IMR-90 (cell line): ENCODE data around the gene UBE2B. TPM values are rescaled to one million over a fixed set of nuclear protein-coding genes. Genes with fewer than 3 reads are reported as not detected.
A peak's percentile ranks its signal among the peaks of the same experiment; 100 is the strongest.

Experiments used
- ATAC-seq: fragments of 200-7000 bp; cut with Tn5 transposase; 2 replicates; pipeline ENCODE4 v1.9.1; 2020; ENCODE audit warnings: low read depth, mild to moderate bottlenecking, moderate library complexity
- BruUV-seq: library from RNA; stranded (reverse); fragments of 400-500 nt; replicated peaks from 2 replicates; lab custom pipeline; 2021; lab: Mats Ljungman, UMichigan
- CTCF ChIA-PET: fragments of 300-600 bp; formaldehyde crosslinking; extraction: SDS; loops from one replicate; lab custom pipeline; 2021; ENCODE audit warnings: antibody characterized with exemption; lab: Yijun Ruan, JAX
- POLR2A ChIA-PET: fragments of 300-600 bp; sonication (Branson Sonifier 250); formaldehyde crosslinking; loops from one replicate; lab custom pipeline; 2022; ENCODE audit warnings: antibody characterized with exemption; ENCODE audit not compliant: unreplicated experiment; lab: Charles Lee
- DNase-seq: peaks from one replicate; pipeline ENCODE4 v3.0.0; 2013
- H2AFZ ChIP-seq: replicated peaks from 2 replicates; pipeline ENCODE3; 2013; ENCODE audit warnings: low read length, mild to moderate bottlenecking; ENCODE audit not compliant: poor library complexity
- H2AK5ac ChIP-seq: 2 replicates; pipeline ENCODE4 v1.6.1; 2013; ENCODE audit warnings: low read depth, low read length, inconsistent platforms
- H2AK9ac ChIP-seq: replicated peaks from 2 replicates; pipeline ENCODE3; 2013; ENCODE audit warnings: mild to moderate bottlenecking, low read depth, low read length, moderate library complexity; ENCODE audit not compliant: poor library complexity
- H2BK120ac ChIP-seq: 2 replicates; pipeline ENCODE4 v1.6.1; 2013; ENCODE audit warnings: low read depth, low read length, inconsistent platforms
- H2BK15ac ChIP-seq: 3 replicates; pipeline ENCODE4 v1.6.1; 2013; ENCODE audit warnings: low read depth, low read length, inconsistent platforms
- H2BK20ac ChIP-seq: 2 replicates; pipeline ENCODE4 v1.6.1; 2013; ENCODE audit warnings: low read depth, mild to moderate bottlenecking, inconsistent platforms, low read length, moderate library complexity
- H2BK5ac ChIP-seq: 2 replicates; pipeline ENCODE4 v1.6.1; 2013; ENCODE audit warnings: mild to moderate bottlenecking, low read depth, low read length, inconsistent platforms; ENCODE audit not compliant: poor library complexity, severe bottlenecking
- H3K14ac ChIP-seq: replicated peaks from 2 replicates; pipeline ENCODE4 v1.6.1; 2013; ENCODE audit warnings: low read depth, low read length, inconsistent platforms
- H3K18ac ChIP-seq: 2 replicates; pipeline ENCODE4 v1.6.1; 2013; ENCODE audit warnings: low read depth, low read length, control low read depth
- H3K23ac ChIP-seq: 2 replicates; pipeline ENCODE4 v1.6.1; 2013; ENCODE audit warnings: low read depth, low read length, inconsistent platforms
- H3K27ac ChIP-seq: 2 replicates; pipeline ENCODE4 v1.5.1; 2013; ENCODE audit warnings: mild to moderate bottlenecking, control low read depth, low read length; ENCODE audit not compliant: insufficient read depth
- H3K27me3 ChIP-seq: 2 replicates; pipeline ENCODE4 v1.6.1; 2013; ENCODE audit warnings: low read length; ENCODE audit not compliant: control insufficient read depth, insufficient read depth
- H3K36me3 ChIP-seq: 2 replicates; pipeline ENCODE4 v1.6.1; 2013; ENCODE audit warnings: low read length, mixed read lengths; ENCODE audit not compliant: control insufficient read depth, insufficient read depth
- H3K4ac ChIP-seq: 2 replicates; pipeline ENCODE4 v1.6.1; 2013; ENCODE audit warnings: low read depth, low read length, inconsistent platforms
- H3K4me1 ChIP-seq: 2 replicates; pipeline ENCODE4 v1.6.1; 2013; ENCODE audit warnings: low read length, mixed read lengths; ENCODE audit not compliant: control insufficient read depth, insufficient read depth
- H3K4me2 ChIP-seq: 2 replicates; pipeline ENCODE4 v1.6.1; 2013; ENCODE audit warnings: low read depth, mild to moderate bottlenecking, control low read depth, low read length, moderate library complexity
- H3K4me3 ChIP-seq: 2 replicates; pipeline ENCODE4 v1.5.1; 2013; ENCODE audit warnings: low read depth, mild to moderate bottlenecking, control low read depth, low read length, moderate library complexity; ENCODE audit not compliant: insufficient read depth
- H3K56ac ChIP-seq: 2 replicates; pipeline ENCODE4 v1.6.1; 2013; ENCODE audit warnings: low read length, inconsistent platforms; ENCODE audit not compliant: insufficient read depth; ENCODE audit errors: extremely low read depth
- H3K79me1 ChIP-seq, 2 experiments: 2 replicates each; pipeline ENCODE4 v1.6.1; 2013; ENCODE audit warnings: low read length in 2 of 2, inconsistent platforms in 1 of 2, low read depth in 1 of 2
- H3K9ac ChIP-seq: 2 replicates; pipeline ENCODE4 v1.6.1; 2013; ENCODE audit warnings: low read depth, low read length, control low read depth
- H3K9me1 ChIP-seq: 2 replicates; pipeline ENCODE4 v1.6.1; 2013; ENCODE audit warnings: low read length, inconsistent platforms; ENCODE audit not compliant: insufficient read depth
- H3K9me3 ChIP-seq: 2 replicates; pipeline ENCODE4 v1.6.1; 2013; ENCODE audit warnings: low read length; ENCODE audit not compliant: control insufficient read depth, insufficient read depth
- H4K20me1 ChIP-seq: 2 replicates; pipeline ENCODE4 v1.6.1; 2013; ENCODE audit warnings: low read length, inconsistent platforms; ENCODE audit not compliant: insufficient read depth
- H4K5ac ChIP-seq: 2 replicates; pipeline ENCODE4 v1.6.1; 2013; ENCODE audit warnings: mild to moderate bottlenecking, low read depth, low read length, control low read depth
- H4K8ac ChIP-seq, 2 experiments: 2 replicates each; pipeline ENCODE4 v1.6.1; 2013; ENCODE audit warnings: low read depth in 2 of 2, low read length in 2 of 2, control low read depth in 1 of 2, inconsistent platforms in 1 of 2
- H4K91ac ChIP-seq: 2 replicates; pipeline ENCODE4 v1.6.1; 2013; ENCODE audit warnings: low read depth, low read length, inconsistent platforms; ENCODE audit not compliant: insufficient read depth
- BHLHE40 ChIP-seq: fragments of 150-350 bp; IDR thresholded peaks from 2 replicates; pipeline ENCODE4 v1.6.1; 2016; ENCODE audit warnings: mild to moderate bottlenecking, low read depth, low read length
- CHD1 ChIP-seq: IDR thresholded peaks from 2 replicates; pipeline ENCODE4 v1.6.1; 2012; ENCODE audit warnings: low read depth, low read length, improper control_type of control experiment
- ELK1 ChIP-seq: fragments of 150-350 bp; IDR thresholded peaks from 2 replicates; pipeline ENCODE4 v1.6.1; 2016; ENCODE audit warnings: low read depth, mild to moderate bottlenecking, low read length, moderate library complexity, borderline replicate concordance
- MAFK ChIP-seq: IDR thresholded peaks from 2 replicates; pipeline ENCODE4 v1.6.1; 2012; ENCODE audit warnings: low read depth, low read length, improper control_type of control experiment
- MAZ ChIP-seq: IDR thresholded peaks from 2 replicates; pipeline ENCODE4 v1.6.1; 2012; ENCODE audit warnings: low read depth, mild to moderate bottlenecking, low read length, improper control_type of control experiment, moderate library complexity, borderline replicate concordance
- MXI1 ChIP-seq: IDR thresholded peaks from 2 replicates; pipeline ENCODE4 v1.6.1; 2012; ENCODE audit warnings: low read depth, mild to moderate bottlenecking, low read length, moderate library complexity, borderline replicate concordance
- POLR2A ChIP-seq: IDR thresholded peaks from 2 replicates; pipeline ENCODE4 v1.6.1; 2012; ENCODE audit warnings: mild to moderate bottlenecking, low read depth, low read length
- RAD21 ChIP-seq: IDR thresholded peaks from 2 replicates; pipeline ENCODE4 v1.6.1; 2012; ENCODE audit warnings: low read length, improper control_type of control experiment
- RCOR1 ChIP-seq: IDR thresholded peaks from 2 replicates; pipeline ENCODE4 v1.6.1; 2012; ENCODE audit warnings: mild to moderate bottlenecking, low read length, improper control_type of control experiment; ENCODE audit not compliant: insufficient replicate concordance
- RFX5 ChIP-seq: IDR thresholded peaks from 2 replicates; pipeline ENCODE4 v1.8.0; 2012; ENCODE audit warnings: low read depth, mild to moderate bottlenecking, low read length, moderate library complexity
- SMC3 ChIP-seq: fragments of 150-350 bp; IDR thresholded peaks from 2 replicates; pipeline ENCODE4 v1.6.1; 2016; ENCODE audit warnings: low read depth, mild to moderate bottlenecking, antibody characterized with exemption, low read length, moderate library complexity
- USF2 ChIP-seq: fragments of 150-350 bp; IDR thresholded peaks from 2 replicates; pipeline ENCODE4 v1.6.1; 2017; ENCODE audit warnings: mild to moderate bottlenecking, antibody characterized with exemption, low read length, low read depth
- WGBS, 2 experiments: methylation state at CpG; one replicate each; pipeline versions ENCODE4 v1.1.5 to v1.1.7; 2013; ENCODE audit warnings: missing lambda C conversion rate in 2 of 2; ENCODE audit not compliant: insufficient read length in 1 of 2; ENCODE audit errors: extremely low coverage in 2 of 2; 5-methylcytosine and 5-hydroxymethylcytosine counted together
- dilution Hi-C: fragments of 300-500 bp; cut with HindIII; formaldehyde crosslinking; loops from one replicate; pipeline ENCODE4 v1.14.3; 2018; ENCODE audit warnings: low sequenced_read_pairs; ENCODE audit not compliant: unreplicated experiment
- in situ Hi-C: fragments of 300-500 bp; cut with MboI; formaldehyde crosslinking; loops from 3 replicates; pipeline ENCODE4 v1.14.3; 2019; ENCODE audit warnings: low sequenced_read_pairs, inconsistent platforms, mixed read lengths
- intact Hi-C: fragments of 100-400 bp; cut with micrococcal nuclease; formaldehyde crosslinking; loops from 2 replicates; pipeline ENCODE4 v1.10.0; 2022
- polyA plus RNA-seq, 3 experiments: library from polyadenylated mRNA; depleted of rRNA; stranded (reverse); fragments of >200 nt; gene quantifications; 2 replicates each; pipeline ENCODE4 v1.2.3, GENCODE V29; 2012; ENCODE audit warnings: low replicate concordance in 1 of 3
- total RNA-seq: library from RNA; depleted of rRNA; stranded (reverse); fragments of >200 nt; gene quantifications from 2 replicates; pipeline ENCODE4 v1.2.3, GENCODE V29; 2012

Gene UBE2B
- total and polyA plus RNA-seq, 2 of the 4 experiments (the other 2 are of a cell fraction) = 6.3 to 46.0 TPM

- no CpG with 5 or more reads among the region's 7 CpGs for WGBS, 2 experiments
- Histone ChIP-seq H3K4me1 (peaks cover 31% of the 10 kb centered on the region), H2AK5ac (peak overlapping the region; percentile 100), H3K9me1 (peaks cover 27% of the 10 kb centered on the region), H2BK5ac (peak overlapping the region; percentile 96), H3K36me3 (no peaks in the 10 kb centered on the region), H3K56ac (peak overlapping the region; percentile 56), H3K14ac (peak overlapping the region; percentile 98), H3K23ac (peak overlapping the region; percentile 95), H2AK9ac (peak overlapping the region; percentile 99), H2AFZ (peak overlapping the region; percentile 84), H2BK15ac (peak overlapping the region; percentile 88), H3K9ac (no peak overlapping the region), H4K91ac (peak overlapping the region; percentile 92), H3K79me1 (peaks cover 0 to 18% of the 10 kb centered on the region in 2 experiments; a peak in 2 of 4 replicates), H2BK120ac (peak overlapping the region; percentile 98), H4K20me1 (no peaks in the 10 kb centered on the region), H3K4me3 (no peak overlapping the region), H4K5ac (peak overlapping the region; percentile 66), H3K4me2 (peak overlapping the region; percentile 29), H3K27ac (peak overlapping the region; percentile 88), H2BK20ac (peak overlapping the region; percentile 98), H3K4ac (peak overlapping the region; percentile 99), H3K9me3 (no peaks in the 10 kb centered on the region), H4K8ac (peak overlapping the region; percentile 59 to 91), H3K27me3 (no peaks in the 10 kb centered on the region), H3K18ac (peak overlapping the region; percentile 66)
- dilution Hi-C loops (no loop called here), intact Hi-C loops (loop anchor here (1.0 to 2.0 kb wide), 3 partner anchors 28 to 88 kb away; no protein-coding TSS in a partner anchor), in situ Hi-C loops (no loop called here)
- no peak for TF ChIP-seq MAZ
- TF ChIP-seq USF2 = no peak
- no peak for TF ChIP-seq RCOR1
- TF ChIP-seq RAD21 = no peak
- no peak for TF ChIP-seq MXI1
- TF ChIP-seq RFX5 = no peak
- no peak for TF ChIP-seq SMC3
- TF ChIP-seq BHLHE40 = no peak
- TF ChIP-seq MAFK = no peak
- TF ChIP-seq POLR2A = no peak
- TF ChIP-seq CHD1 = no peak
- TF ChIP-seq ELK1 = no peak
- ChIA-PET CTCF (interaction anchor here (1.3 kb wide), 1 partner anchor 27 kb away, joined by 3 read pairs; the partner anchor contains the start of gene CDKN2AIPNL), POLR2A (no interaction called here)
- DNase-seq = no peak
- ATAC-seq = peak; percentile 1; the same call in 1 of the 2 replicates
- no TSS peak for BruUV-seq
Measured at GRCh38 chr5:134438721-134439123, 67.4 kb downstream of the UBE2B start.
